HG02943 (cell line): ENCODE measurements around the gene ATP13A1.
"Not testable (repeated sequence)": the region's sequence is repeated elsewhere in the genome, so short reads cannot be mapped to it uniquely, and the experiment has no call there.

Source experiments
- ATAC-seq: cut with Tn5 transposase; IDR thresholded peaks from one replicate; pipeline ENCODE4 v1.9.1; 2021; ENCODE audit warnings: mild to moderate bottlenecking, low read depth, moderate library complexity; ENCODE audit not compliant: unreplicated experiment

Gene ATP13A1

GRCh38 chr19:19626516-19627472 lies 36.7 kb downstream of the ATP13A1 start:
- ATAC-seq, result no peak

GRCh38 chr19:19624032-19624570 lies 39.4 kb downstream of the ATP13A1 start:
- ATAC-seq, result no peak

- no peak for ATAC-seq
Observed at GRCh38 chr19:19623383-19623782, 40.1 kb downstream of the ATP13A1 start.

- no peak for ATAC-seq
Observed at GRCh38 chr19:19619849-19620210, 43.6 kb downstream of the ATP13A1 start.

- ATAC-seq, result no peak
Observed at GRCh38 chr19:19619181-19619848, 44.2 kb downstream of the ATP13A1 start.

- peak; percentile 91 for ATAC-seq
Observed at GRCh38 chr19:19618219-19619051, 45.0 kb downstream of the ATP13A1 start, which contains the start of gene PBX4. TSS of gene PBX4 (minus strand) at chr19:19618687. CDS start at chr19:19618629, 58 bp downstream.

- no peak for ATAC-seq
Observed at GRCh38 chr19:19615086-19615485, 48.4 kb downstream of the ATP13A1 start.

- no peak for ATAC-seq
Observed at GRCh38 chr19:19613506-19613905, 50.0 kb downstream of the ATP13A1 start.

GRCh38 chr19:19610376-19611202 lies 52.9 kb downstream of the ATP13A1 start:
- no peak for ATAC-seq

- ATAC-seq, result not testable (repeated sequence)
Observed at GRCh38 chr19:19606686-19607085, 56.8 kb downstream of the ATP13A1 start.

- no peak for ATAC-seq
Observed at GRCh38 chr19:19606021-19606420, 57.5 kb downstream of the ATP13A1 start.

GRCh38 chr19:19602713-19603324 lies 60.7 kb downstream of the ATP13A1 start:
- no peak for ATAC-seq

GRCh38 chr19:19602136-19602712 lies 61.3 kb downstream of the ATP13A1 start:
- no peak for ATAC-seq

- no peak for ATAC-seq
Observed at GRCh38 chr19:19600793-19601330, 62.6 kb downstream of the ATP13A1 start.

GRCh38 chr19:19598728-19599451 lies 64.6 kb downstream of the ATP13A1 start:
- not testable (repeated sequence) for ATAC-seq

- ATAC-seq, result no peak
Observed at GRCh38 chr19:19597809-19598306, 65.6 kb downstream of the ATP13A1 start.
